COR-L47 (cell line): ENCODE results near the gene ZBED4.
"Not testable (repeated sequence)": the region's sequence is repeated elsewhere in the genome, so short reads cannot be mapped to it uniquely, and the experiment has no call there.

Source experiments
- DNase-seq: peaks from one replicate; lab custom pipeline; 2025; lab: John Stamatoyannopoulos, UW

The ZBED4 gene

GRCh38 chr22:49827271-49827852 is 26.3 kb upstream of the ZBED4 start:
- no peak for DNase-seq

- DNase-seq, result peak; percentile 54
Observed at GRCh38 chr22:49827853-49828598, 25.6 kb upstream of the ZBED4 start, which contains the start of gene BRD1. Gene BRD1 (minus strand): TSS chr22:49827873. CDS start chr22:49824317, 3,556 bp downstream.

- no peak for DNase-seq
Observed at GRCh38 chr22:49828599-49828965, 25.1 kb upstream of the ZBED4 start.

GRCh38 chr22:49829044-49829853 is 24.4 kb upstream of the ZBED4 start:
- no peak for DNase-seq

GRCh38 chr22:49833340-49834007 is 20.2 kb upstream of the ZBED4 start:
- no peak for DNase-seq

- no peak for DNase-seq
Observed at GRCh38 chr22:49838771-49839717, 14.6 kb upstream of the ZBED4 start.

- DNase-seq, result no peak
Observed at GRCh38 chr22:49845241-49845640, 8.4 kb upstream of the ZBED4 start.

GRCh38 chr22:49845666-49846459 is 7.8 kb upstream of the ZBED4 start:
- no peak for DNase-seq

- DNase-seq, result no peak
Observed at GRCh38 chr22:49847751-49848689, 5.6 kb upstream of the ZBED4 start.

- DNase-seq, result no peak
Observed at GRCh38 chr22:49848690-49849160, 4.9 kb upstream of the ZBED4 start.

GRCh38 chr22:49849161-49850020 is 4.3 kb upstream of the ZBED4 start:
- DNase-seq, result no peak

GRCh38 chr22:49850021-49850911 is 3.4 kb upstream of the ZBED4 start:
- no peak for DNase-seq

GRCh38 chr22:49850959-49851802 is 2.5 kb upstream of the ZBED4 start:
- DNase-seq, result no peak

GRCh38 chr22:49852568-49852897 is 1.1 kb upstream of the ZBED4 start:
- not testable (repeated sequence) for DNase-seq

- DNase-seq, result no peak
Observed at GRCh38 chr22:49853981-49854831, 562 bp downstream of the ZBED4 start.
